ENCODE measurements around the gene GTF2IRD1.
A peak's percentile ranks its signal among the peaks of the same experiment; 100 is the strongest.
"Not testable (repeated sequence)": the region's sequence is repeated elsewhere in the genome, so short reads cannot be mapped to it uniquely, and the experiment has no call there.

Gene GTF2IRD1

GRCh38 chr7:74437291-74437571, 16.5 kb upstream of the GTF2IRD1 start:
- DNase-seq: not testable (repeated sequence)

- DNase-seq: no peak
Observed at GRCh38 chr7:74438327-74438726, 15.4 kb upstream of the GTF2IRD1 start.

- no peak for DNase-seq
Observed at GRCh38 chr7:74439541-74439940, 14.2 kb upstream of the GTF2IRD1 start.

- DNase-seq: not testable (repeated sequence)
Observed at GRCh38 chr7:74440143-74440542, 13.6 kb upstream of the GTF2IRD1 start.

GRCh38 chr7:74441801-74442200, 11.9 kb upstream of the GTF2IRD1 start:
- DNase-seq: no peak

GRCh38 chr7:74443543-74444247, 10.0 kb upstream of the GTF2IRD1 start:
- no peak for DNase-seq

- no peak for DNase-seq
Observed at GRCh38 chr7:74449144-74449543, 4.6 kb upstream of the GTF2IRD1 start.

- peak; percentile 55 to 83 for DNase-seq
Observed at GRCh38 chr7:74449809-74450397, 3.8 kb upstream of the GTF2IRD1 start.

GRCh38 chr7:74452748-74453321, 871 bp upstream of the GTF2IRD1 start:
- DNase-seq: peak in 1 of 2 donors; percentile 29

GRCh38 chr7:74454021-74454924, 567 bp downstream of the GTF2IRD1 start:
- peak; percentile 11 to 16 for DNase-seq

- no peak for DNase-seq
Observed at GRCh38 chr7:74454925-74455288, 1.2 kb downstream of the GTF2IRD1 start.

GRCh38 chr7:74455291-74455804, 1.6 kb downstream of the GTF2IRD1 start:
- DNase-seq: no peak

GRCh38 chr7:74455928-74456327, 2.2 kb downstream of the GTF2IRD1 start:
- no peak for DNase-seq

- DNase-seq: no peak
Observed at GRCh38 chr7:74457007-74457406, 3.3 kb downstream of the GTF2IRD1 start.

GRCh38 chr7:74461970-74462706, 8.4 kb downstream of the GTF2IRD1 start:
- DNase-seq: no peak

- DNase-seq: no peak
Observed at GRCh38 chr7:74462707-74463100, 9.0 kb downstream of the GTF2IRD1 start.

- DNase-seq: no peak
Observed at GRCh38 chr7:74464931-74465886, 11.5 kb downstream of the GTF2IRD1 start.

- no peak for DNase-seq
Observed at GRCh38 chr7:74466196-74466813, 12.6 kb downstream of the GTF2IRD1 start.

GRCh38 chr7:74467876-74468275, 14.2 kb downstream of the GTF2IRD1 start:
- no peak for DNase-seq

- no peak for DNase-seq
Observed at GRCh38 chr7:74470504-74470903, 16.8 kb downstream of the GTF2IRD1 start.

GRCh38 chr7:74473116-74473515, 19.4 kb downstream of the GTF2IRD1 start:
- no peak for DNase-seq
